Neural crest cell (in vitro differentiated cells): ENCODE data around the gene PITPNM2. TPM values are rescaled to one million over a fixed set of nuclear protein-coding genes. Genes with fewer than 3 reads are reported as not detected.

ENCODE experiments used
- DNase-seq: peaks from one replicate; pipeline ENCODE4 v3.0.0; 2021; ENCODE audit warnings: low read depth, mixed read lengths, low spot score
- H3K27ac Mint-ChIP-seq: one replicate; pipeline ENCODE4 v1.8.0; 2021; ENCODE audit warnings: mild to moderate bottlenecking, mixed read lengths; ENCODE audit not compliant: unreplicated experiment
- H3K27me3 Mint-ChIP-seq: 2 replicates; pipeline ENCODE4 v1.8.0; 2021; ENCODE audit warnings: low read depth, mild to moderate bottlenecking, mixed read lengths
- H3K36me3 Mint-ChIP-seq: 2 replicates; pipeline ENCODE4 v1.8.0; 2021; ENCODE audit warnings: low read depth, mild to moderate bottlenecking, mixed read lengths
- H3K4me1 Mint-ChIP-seq: 2 replicates; pipeline ENCODE4 v1.8.0; 2021; ENCODE audit warnings: mixed read lengths
- H3K4me3 Mint-ChIP-seq: one replicate; pipeline ENCODE4 v1.8.0; 2021; ENCODE audit warnings: mild to moderate bottlenecking, mixed read lengths
- H3K9me3 Mint-ChIP-seq: 2 replicates; pipeline ENCODE4 v1.8.0; 2021; ENCODE audit warnings: mixed read lengths
- CTCF ChIP-seq: fragments of 200-600 bp; sonication (generic); conservative IDR thresholded peaks from 2 replicates; pipeline ENCODE4 v1.5.0; 2021; ENCODE audit warnings: antibody characterized with exemption, mild to moderate bottlenecking
- total RNA-seq: library from RNA; stranded (reverse); gene quantifications from 2 replicates; pipeline ENCODE4 v1.2.1, GENCODE V29; 2021

Gene PITPNM2
- total RNA-seq, 1 donor from 2014 or later = 9.5 TPM

- Mint-ChIP-seq H3K36me3 (no peaks in the 10 kb centered on the region), H3K27ac (no peak overlapping the region), H3K4me1 (peaks cover 37% of the 10 kb centered on the region), H3K27me3 (peaks cover 9% of the 10 kb centered on the region), H3K9me3 (no peaks in the 10 kb centered on the region), H3K4me3 (no peak overlapping the region)
- no peak for TF ChIP-seq CTCF
- no peak for DNase-seq
Measured at GRCh38 chr12:123145211-123145610, 5.7 kb downstream of the PITPNM2 start.

- H3K36me3 Mint-ChIP-seq = peaks cover 3% of the 10 kb centered on the region
- H3K9me3 Mint-ChIP-seq = no peaks in the 10 kb centered on the region
- peaks cover 35% of the 10 kb centered on the region for H3K4me1 Mint-ChIP-seq
- H3K27ac Mint-ChIP-seq = no peak overlapping the region
- DNase-seq = no peak
- H3K4me3 Mint-ChIP-seq = no peak overlapping the region
- no peak for TF ChIP-seq CTCF
- H3K27me3 Mint-ChIP-seq = no peaks in the 10 kb centered on the region
Measured at GRCh38 chr12:123143736-123144461, 7.0 kb downstream of the PITPNM2 start.

GRCh38 chr12:123142921-123143735 lies 7.8 kb downstream of the PITPNM2 start:
- Mint-ChIP-seq H3K27ac (no peak overlapping the region), H3K27me3 (no peaks in the 10 kb centered on the region), H3K9me3 (no peaks in the 10 kb centered on the region), H3K36me3 (peaks cover 3% of the 10 kb centered on the region), H3K4me1 (peaks cover 35% of the 10 kb centered on the region), H3K4me3 (no peak overlapping the region)
- no peak for TF ChIP-seq CTCF
- DNase-seq = no peak

- TF ChIP-seq CTCF = no peak
- H3K4me1 Mint-ChIP-seq = peaks cover 35% of the 10 kb centered on the region
- H3K4me3 Mint-ChIP-seq = no peak overlapping the region
- H3K36me3 Mint-ChIP-seq = peaks cover 3% of the 10 kb centered on the region
- no peak overlapping the region for H3K27ac Mint-ChIP-seq
- H3K9me3 Mint-ChIP-seq = no peaks in the 10 kb centered on the region
- DNase-seq = no peak
- H3K27me3 Mint-ChIP-seq = no peaks in the 10 kb centered on the region
Measured at GRCh38 chr12:123142518-123142840, 8.4 kb downstream of the PITPNM2 start.

- Mint-ChIP-seq H3K36me3 (peaks cover 3% of the 10 kb centered on the region), H3K27ac (peak overlapping the region; percentile 8)
Measured at GRCh38 chr12:123141615-123142517, 9.0 kb downstream of the PITPNM2 start.

More at GRCh38 chr12:123141615-123142517, 9.0 kb downstream of the PITPNM2 start:
- H3K27me3 Mint-ChIP-seq = no peaks in the 10 kb centered on the region
- DNase-seq = no peak
- no peak overlapping the region for H3K4me3 Mint-ChIP-seq
- peaks cover 35% of the 10 kb centered on the region for H3K4me1 Mint-ChIP-seq
- H3K9me3 Mint-ChIP-seq = no peaks in the 10 kb centered on the region
- no peak for TF ChIP-seq CTCF
